K562 (cell line): ENCODE data around the gene RPP21. TPM values are rescaled to one million over a fixed set of nuclear protein-coding genes. Genes with fewer than 3 reads are reported as not detected.

Source experiments
- ARNT ChIP-seq, 2 experiments: fragments of 450-650 bp; IDR thresholded peaks; 2 replicates each; pipeline ENCODE4 v1.6.1; 2016; ENCODE audit warnings: mild to moderate bottlenecking in 1 of 2
- BACH1 ChIP-seq: fragments of 200-800 bp; sonication (Bioruptor generic); IDR thresholded peaks from 2 replicates; pipeline ENCODE4 v1.6.1; 2016; ENCODE audit warnings: missing genetic modification characterization, missing compliant biosample characterization
- BRD4 ChIP-seq: fragments of 200-600 bp; sonication (generic); IDR thresholded peaks from 2 replicates; pipeline ENCODE4 v1.6.1; 2017; ENCODE audit warnings: inconsistent platforms
- CREB1 ChIP-seq, 2 experiments: sonication (generic) in 1 of 2; formaldehyde crosslinking in 1 of 2; IDR thresholded peaks; 2 replicates each; pipeline versions ENCODE4 v1.6.1 to v1.8.0; 2012 to 2022; ENCODE audit warnings: inconsistent platforms in 1 of 2, mild to moderate bottlenecking in 1 of 2, missing genetic modification reagents in 1 of 2, moderate library complexity in 1 of 2
- FOS ChIP-seq: IDR thresholded peaks from 3 replicates; pipeline ENCODE4 v1.6.1; 2011; ENCODE audit not compliant: insufficient read length; ENCODE audit errors: extremely low read depth
- FOXK2 ChIP-seq, 2 experiments: fragments of 450-650 bp; IDR thresholded peaks in 1 of 2; conservative IDR thresholded peaks in 1 of 2; 2 replicates each; pipeline ENCODE4 v1.6.1; 2016; ENCODE audit warnings: low read depth in 2 of 2, mild to moderate bottlenecking in 1 of 2
- GABPB1 ChIP-seq: sonication (generic); formaldehyde crosslinking; IDR thresholded peaks from 2 replicates; pipeline ENCODE4 v1.8.0; 2022; ENCODE audit warnings: mild to moderate bottlenecking, missing genetic modification reagents
- HNRNPLL ChIP-seq: fragments of 200-400 bp; formaldehyde crosslinking; IDR thresholded peaks from 2 replicates; pipeline ENCODE4 v1.6.1; 2017; ENCODE audit warnings: low read length, low read depth, mild to moderate bottlenecking; ENCODE audit not compliant: poor library complexity, severe bottlenecking
- ILK ChIP-seq: fragments of 450-650 bp; IDR thresholded peaks from 2 replicates; pipeline ENCODE4 v1.6.1; 2016; ENCODE audit warnings: missing genetic modification characterization, low read depth, mild to moderate bottlenecking, missing compliant biosample characterization, moderate library complexity, borderline replicate concordance
- MLX ChIP-seq, 2 experiments: fragments of 450-650 bp in 1 of 2; sonication (generic) in 1 of 2; formaldehyde crosslinking; conservative IDR thresholded peaks; 2 replicates each; pipeline versions ENCODE4 v1.4.0 to v1.8.1; 2020 to 2022; ENCODE audit warnings: mild to moderate bottlenecking in 1 of 2, missing genetic modification reagents in 1 of 2
- NCOA2 ChIP-seq, 2 experiments: fragments of 450-650 bp; IDR thresholded peaks; 2 replicates each; pipeline ENCODE4 v1.6.1; 2018; ENCODE audit warnings: mild to moderate bottlenecking in 2 of 2, moderate library complexity in 1 of 2; ENCODE audit not compliant: partially characterized antibody in 2 of 2
- POLR2G ChIP-seq: fragments of 200-400 bp; formaldehyde crosslinking; IDR thresholded peaks from 2 replicates; pipeline ENCODE4 v1.6.1; 2017; ENCODE audit warnings: low read depth, mild to moderate bottlenecking, antibody characterized with exemption, low read length, moderate library complexity
- ZBTB8A ChIP-seq: fragments of 450-650 bp; IDR thresholded peaks from 2 replicates; pipeline ENCODE4 v1.6.1; 2018; ENCODE audit warnings: mild to moderate bottlenecking, moderate library complexity; ENCODE audit not compliant: partially characterized antibody
- ZNF436 ChIP-seq: fragments of 250-450, 450-650 bp; sonication (Bioruptor Pico); formaldehyde crosslinking; IDR thresholded peaks from 2 replicates; pipeline ENCODE4 v1.7.0; 2020; ENCODE audit warnings: mild to moderate bottlenecking
- ZNF764 ChIP-seq: fragments of 250-450 bp; sonication (Bioruptor Pico); IDR thresholded peaks from 2 replicates; pipeline ENCODE4 v1.4.0; 2020; ENCODE audit warnings: low read depth, mild to moderate bottlenecking, moderate library complexity
- ZNF766 ChIP-seq: fragments of 200-800 bp; sonication (Bioruptor generic); conservative IDR thresholded peaks from 2 replicates; pipeline ENCODE4 v1.6.1; 2016; ENCODE audit warnings: missing genetic modification characterization, missing compliant biosample characterization
- ZNF830 ChIP-seq: fragments of 250-450 bp; sonication (Bioruptor Pico); IDR thresholded peaks from 2 replicates; pipeline ENCODE4 v1.5.0; 2021; ENCODE audit warnings: mild to moderate bottlenecking
- polyA plus RNA-seq, 8 experiments: library from polyadenylated mRNA; depleted of rRNA in 4 of 8; stranded (reverse) in 5 of 8; unstranded in 3 of 8; fragments of >200 nt; fragmentation: Nextera tagmentation in 2 of 8; fragmentation: Illumina TruSeq in 1 of 8; extraction: Ambion mirVana in 2 of 8; extraction: Trizol in 1 of 8; gene quantifications; 2 replicates each; pipeline versions ENCODE4 v1.2.1 to v1.2.3, GENCODE V29; 2011 to 2014; ENCODE audit warnings: inconsistent platforms in 1 of 8, missing spikeins in 1 of 8
- total RNA-seq, 7 experiments: library from RNA; depleted of rRNA in 6 of 7; stranded (reverse); fragments of >200 nt in 6 of 7; fragmentation: Illumina TruSeq in 2 of 7; extraction: Trizol in 2 of 7; gene quantifications; 2 replicates each; pipeline versions ENCODE4 v1.2.1 to v1.2.3, GENCODE V29; 2011 to 2021; ENCODE audit warnings: low replicate concordance in 1 of 7
- TF ChIP-seq, protein P1 (sequence below): fragments of 250-450 bp; sonication (Bioruptor Pico); IDR thresholded peaks from 2 replicates; pipeline ENCODE4 v1.9.0; 2021; ENCODE audit warnings: mild to moderate bottlenecking, inconsistent platforms
- TF ChIP-seq, protein P2 (sequence below): fragments of 250-450 bp; sonication (Bioruptor Pico); IDR thresholded peaks from 2 replicates; pipeline ENCODE4 v1.8.0; 2022; ENCODE audit warnings: inconsistent platforms, mild to moderate bottlenecking, moderate library complexity, borderline replicate concordance
- TF ChIP-seq, protein P3 (sequence below): fragments of 450-650 bp; formaldehyde crosslinking; conservative IDR thresholded peaks from 2 replicates; pipeline ENCODE4 v1.4.0; 2022; ENCODE audit warnings: mild to moderate bottlenecking, missing genetic modification characterization
- TF ChIP-seq, protein P4 (sequence below): fragments of 450-650 bp; conservative IDR thresholded peaks from 2 replicates; pipeline ENCODE4 v1.6.1; 2016; ENCODE audit warnings: missing genetic modification characterization, low read depth, mild to moderate bottlenecking, missing compliant biosample characterization, moderate library complexity

Gene RPP21
- total and polyA plus RNA-seq, 9 of the 15 experiments (the other 6 are each of a cell fraction or from before 2014, with no cell fraction given): 62.1 to 362 (median 166) TPM

DNA sequence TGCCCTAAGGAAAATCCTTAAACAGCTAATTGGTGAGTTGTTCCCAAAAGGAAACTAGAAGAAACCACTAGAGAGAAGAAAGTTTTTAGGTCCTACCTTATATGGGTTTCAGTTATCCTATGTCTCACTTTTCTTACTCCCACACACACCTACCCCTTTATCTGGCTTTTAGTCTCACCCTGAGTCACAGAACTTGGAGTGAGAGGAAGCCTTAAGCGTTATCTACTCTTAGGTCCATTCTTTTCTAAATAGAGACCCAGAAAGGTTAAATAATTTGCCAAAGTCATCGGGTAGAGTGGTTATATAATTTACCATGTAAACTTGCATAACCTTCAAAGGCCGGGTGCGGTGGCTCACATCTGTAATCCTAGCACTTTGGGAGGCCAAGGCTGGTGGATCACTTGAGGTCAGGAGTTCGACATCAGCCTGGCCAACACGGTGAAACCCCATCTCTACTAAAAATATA, 4.3 kb upstream of the RPP21 start (continued):
- TF ChIP-seq ZNF436: no peak
- TF ChIP-seq, protein P1, sequence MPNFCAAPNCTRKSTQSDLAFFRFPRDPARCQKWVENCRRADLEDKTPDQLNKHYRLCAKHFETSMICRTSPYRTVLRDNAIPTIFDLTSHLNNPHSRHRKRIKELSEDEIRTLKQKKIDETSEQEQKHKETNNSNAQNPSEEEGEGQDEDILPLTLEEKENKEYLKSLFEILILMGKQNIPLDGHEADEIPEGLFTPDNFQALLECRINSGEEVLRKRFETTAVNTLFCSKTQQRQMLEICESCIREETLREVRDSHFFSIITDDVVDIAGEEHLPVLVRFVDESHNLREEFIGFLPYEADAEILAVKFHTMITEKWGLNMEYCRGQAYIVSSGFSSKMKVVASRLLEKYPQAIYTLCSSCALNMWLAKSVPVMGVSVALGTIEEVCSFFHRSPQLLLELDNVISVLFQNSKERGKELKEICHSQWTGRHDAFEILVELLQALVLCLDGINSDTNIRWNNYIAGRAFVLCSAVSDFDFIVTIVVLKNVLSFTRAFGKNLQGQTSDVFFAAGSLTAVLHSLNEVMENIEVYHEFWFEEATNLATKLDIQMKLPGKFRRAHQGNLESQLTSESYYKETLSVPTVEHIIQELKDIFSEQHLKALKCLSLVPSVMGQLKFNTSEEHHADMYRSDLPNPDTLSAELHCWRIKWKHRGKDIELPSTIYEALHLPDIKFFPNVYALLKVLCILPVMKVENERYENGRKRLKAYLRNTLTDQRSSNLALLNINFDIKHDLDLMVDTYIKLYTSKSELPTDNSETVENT (CRISPR knock-in tag): no peak
- TF ChIP-seq ARNT (IDR thresholded peaks at IDR 0.05): peak in 1 of 2 experiments; percentile 45; a peak in 1 of 4 replicates
- TF ChIP-seq, protein P2, sequence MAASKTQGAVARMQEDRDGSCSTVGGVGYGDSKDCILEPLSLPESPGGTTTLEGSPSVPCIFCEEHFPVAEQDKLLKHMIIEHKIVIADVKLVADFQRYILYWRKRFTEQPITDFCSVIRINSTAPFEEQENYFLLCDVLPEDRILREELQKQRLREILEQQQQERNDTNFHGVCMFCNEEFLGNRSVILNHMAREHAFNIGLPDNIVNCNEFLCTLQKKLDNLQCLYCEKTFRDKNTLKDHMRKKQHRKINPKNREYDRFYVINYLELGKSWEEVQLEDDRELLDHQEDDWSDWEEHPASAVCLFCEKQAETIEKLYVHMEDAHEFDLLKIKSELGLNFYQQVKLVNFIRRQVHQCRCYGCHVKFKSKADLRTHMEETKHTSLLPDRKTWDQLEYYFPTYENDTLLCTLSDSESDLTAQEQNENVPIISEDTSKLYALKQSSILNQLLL (CRISPR knock-in tag): no peak
- TF ChIP-seq ILK: no peak
- TF ChIP-seq, protein P3, sequence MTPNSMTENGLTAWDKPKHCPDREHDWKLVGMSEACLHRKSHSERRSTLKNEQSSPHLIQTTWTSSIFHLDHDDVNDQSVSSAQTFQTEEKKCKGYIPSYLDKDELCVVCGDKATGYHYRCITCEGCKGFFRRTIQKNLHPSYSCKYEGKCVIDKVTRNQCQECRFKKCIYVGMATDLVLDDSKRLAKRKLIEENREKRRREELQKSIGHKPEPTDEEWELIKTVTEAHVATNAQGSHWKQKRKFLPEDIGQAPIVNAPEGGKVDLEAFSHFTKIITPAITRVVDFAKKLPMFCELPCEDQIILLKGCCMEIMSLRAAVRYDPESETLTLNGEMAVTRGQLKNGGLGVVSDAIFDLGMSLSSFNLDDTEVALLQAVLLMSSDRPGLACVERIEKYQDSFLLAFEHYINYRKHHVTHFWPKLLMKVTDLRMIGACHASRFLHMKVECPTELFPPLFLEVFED (CRISPR knock-in tag): no peak
- no peak for TF ChIP-seq NCOA2 (IDR thresholded peaks at IDR 0.05; ENCODE audit: partially characterized antibody in 2 of 2)
- no peak for TF ChIP-seq MLX (CRISPR knock-in tag; conservative IDR thresholded peaks at IDR 0.05)
- no peak for TF ChIP-seq GABPB1 (CRISPR knock-in tag)
- TF ChIP-seq POLR2G: no peak
- TF ChIP-seq ZNF764 (CRISPR knock-in tag): no peak
- TF ChIP-seq ZNF830 (CRISPR knock-in tag): no peak
- TF ChIP-seq ZNF766 (CRISPR knock-in tag): peak; percentile 76
- peak in 1 of 2 experiments; percentile 72; a peak in 1 of 4 replicates for TF ChIP-seq FOXK2 (conservative IDR thresholded peaks at IDR 0.05 in 1 of 2, IDR thresholded peaks at IDR 0.05 in 1 of 2; ENCODE audit: low read depth in 2 of 2)
- TF ChIP-seq CREB1 (IDR thresholded peaks at IDR 0.05): 0 out of 2 replicates have a peak, but pooled peaks have one; percentile 13
- no peak for TF ChIP-seq CREB1 (CRISPR knock-in tag; IDR thresholded peaks at IDR 0.05)
- TF ChIP-seq, protein P4, sequence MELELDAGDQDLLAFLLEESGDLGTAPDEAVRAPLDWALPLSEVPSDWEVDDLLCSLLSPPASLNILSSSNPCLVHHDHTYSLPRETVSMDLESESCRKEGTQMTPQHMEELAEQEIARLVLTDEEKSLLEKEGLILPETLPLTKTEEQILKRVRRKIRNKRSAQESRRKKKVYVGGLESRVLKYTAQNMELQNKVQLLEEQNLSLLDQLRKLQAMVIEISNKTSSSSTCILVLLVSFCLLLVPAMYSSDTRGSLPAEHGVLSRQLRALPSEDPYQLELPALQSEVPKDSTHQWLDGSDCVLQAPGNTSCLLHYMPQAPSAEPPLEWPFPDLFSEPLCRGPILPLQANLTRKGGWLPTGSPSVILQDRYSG (tag): no peak
- no peak for TF ChIP-seq HNRNPLL
- TF ChIP-seq BACH1 (tag): peak; percentile 52; the same call in 1 of the 2 replicates
- TF ChIP-seq BRD4: no peak
- TF ChIP-seq ZBTB8A: no peak
- peak; percentile 19 for TF ChIP-seq FOS
